ENCODE results near the gene KCNQ5. TPM values are rescaled to one million over a fixed set of nuclear protein-coding genes. Genes with fewer than 3 reads are reported as not detected.
"Not testable (repeated sequence)": the region's sequence is repeated elsewhere in the genome, so short reads cannot be mapped to it uniquely, and the experiment has no call there.

KCNQ5 gene
- total and polyA plus RNA-seq, 11 donors: 0.06 to 0.18 TPM; not detected in 9

GRCh38 chr6:72890233-72890632 is 268.4 kb downstream of the KCNQ5 start:
- no peak for TF ChIP-seq CTCF (IDR thresholded peaks at IDR 0.05)
- no peak for TF ChIP-seq POLR2A (IDR thresholded peaks at IDR 0.05)
- DNase-seq (no peak), ATAC-seq (no peak)
- H3K27me3 ChIP-seq: no peaks in the 10 kb centered on the region
- 56 to 68% (median 59%) methylated on average over 1 of the region's 1 CpG for WGBS, 4 donors
- no peak overlapping the region for H3K4me3 ChIP-seq
- intact Hi-C loops (cut with DNase I): no loop called here
- no peaks in the 10 kb centered on the region for H3K36me3 ChIP-seq
- peaks cover 0 to 12% (median 0%) of the 10 kb centered on the region in 12 donors for H3K9me3 ChIP-seq
- H3K4me1 ChIP-seq: no peaks in the 10 kb centered on the region
- H3K27ac ChIP-seq: no peak overlapping the region

GRCh38 chr6:72890671-72891070 is 268.8 kb downstream of the KCNQ5 start:
- peaks cover 0 to 12% (median under 1%) of the 10 kb centered on the region in 12 donors for H3K9me3 ChIP-seq
- TF ChIP-seq POLR2A (IDR thresholded peaks at IDR 0.05) (no peak), CTCF (IDR thresholded peaks at IDR 0.05) (no peak)
- H3K27ac ChIP-seq: no peak overlapping the region
- ATAC-seq (no peak), DNase-seq (no peak)
- no peaks in the 10 kb centered on the region for H3K36me3 ChIP-seq
- no peak overlapping the region for H3K4me3 ChIP-seq
- no peaks in the 10 kb centered on the region for H3K4me1 ChIP-seq
- intact Hi-C loops (cut with DNase I): no loop called here
- no peaks in the 10 kb centered on the region for H3K27me3 ChIP-seq

- ATAC-seq (no peak), DNase-seq (no peak)
- no peaks in the 10 kb centered on the region for H3K27me3 ChIP-seq
- H3K27ac ChIP-seq: no peak overlapping the region
- intact Hi-C loops (cut with DNase I): no loop called here
- H3K4me1 ChIP-seq: no peaks in the 10 kb centered on the region
- no peak for TF ChIP-seq POLR2A (IDR thresholded peaks at IDR 0.05)
- no peak for TF ChIP-seq CTCF (IDR thresholded peaks at IDR 0.05)
- H3K9me3 ChIP-seq: peaks cover 0 to 4% (median 0%) of the 10 kb centered on the region in 12 donors
- no peak overlapping the region for H3K4me3 ChIP-seq
- WGBS, 4 donors: 89 to 98% (median 92%) methylated on average over 1 of the region's 1 CpG
- H3K36me3 ChIP-seq: no peaks in the 10 kb centered on the region
Observed at GRCh38 chr6:72892901-72893300, 271.0 kb downstream of the KCNQ5 start.

- ATAC-seq (no peak), DNase-seq (no peak)
- Histone ChIP-seq H3K4me1 (no peaks in the 10 kb centered on the region), H3K9me3 (peaks cover 0 to 9% (median 0%) of the 10 kb centered on the region in 12 donors), H3K4me3 (no peak overlapping the region), H3K36me3 (no peaks in the 10 kb centered on the region), H3K27me3 (no peaks in the 10 kb centered on the region), H3K27ac (no peak overlapping the region)
- TF ChIP-seq CTCF (IDR thresholded peaks at IDR 0.05) (no peak), POLR2A (IDR thresholded peaks at IDR 0.05) (no peak)
- intact Hi-C loops (cut with DNase I): no loop called here
- 56 to 68% (median 61%) methylated on average over 2 of the region's 2 CpGs for WGBS, 4 donors
Observed at GRCh38 chr6:72894091-72894490, 272.2 kb downstream of the KCNQ5 start.

GRCh38 chr6:72898313-72898712 is 276.4 kb downstream of the KCNQ5 start:
- H3K27ac ChIP-seq; H3K36me3 ChIP-seq; H3K4me3 ChIP-seq; H3K27me3 ChIP-seq; intact Hi-C loops (cut with DNase I); H3K4me1 ChIP-seq; DNase-seq; ATAC-seq: not testable (repeated sequence)
- WGBS, 4 donors: 69 to 92% (median 82%) methylated on average over 3 of the region's 3 CpGs
- H3K9me3 ChIP-seq: peaks cover 0 to 11% (median 0%) of the 10 kb centered on the region in 12 donors
